ENCODE results near the gene AUTS2.

DNA sequence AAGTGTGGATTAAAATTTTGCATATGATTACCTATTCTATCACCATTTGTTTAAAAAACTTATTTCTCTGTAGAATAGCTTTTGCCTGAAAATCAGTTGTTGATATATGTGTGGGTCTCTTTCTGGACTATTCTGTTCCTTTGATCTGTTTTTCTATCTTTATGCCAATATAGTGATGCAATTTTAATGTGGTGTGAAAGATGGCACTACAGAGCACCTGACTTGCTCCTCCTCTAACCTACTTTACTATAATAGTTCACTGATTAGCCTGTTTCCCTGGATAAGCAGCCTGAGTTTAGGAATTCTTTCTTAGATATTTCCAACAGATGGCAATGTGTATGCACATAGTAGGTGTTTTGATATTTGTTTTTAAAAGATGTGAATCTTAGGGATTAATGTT lies 294.5 kb downstream of the AUTS2 start:
- TF ChIP-seq CTCF (IDR thresholded peaks at IDR 0.05) = no peak
- no peak for TF ChIP-seq POLR2A (IDR thresholded peaks at IDR 0.05)
